GM06990 (cell line): ENCODE results near the gene TMEM156.
"Not testable (repeated sequence)": the region's sequence is repeated elsewhere in the genome, so short reads cannot be mapped to it uniquely, and the experiment has no call there.

Experiments
- DNase-seq: peaks from one replicate; pipeline ENCODE4 v3.0.0-alpha.2; 2011; ENCODE audit not compliant: insufficient read length; ENCODE audit errors: extremely low read depth
- H3K27me3 ChIP-seq: replicated peaks from 2 replicates; pipeline ENCODE4 v1.6.0; 2011; ENCODE audit warnings: low read length; ENCODE audit not compliant: control insufficient read depth, insufficient read depth
- H3K36me3 ChIP-seq: 2 replicates; pipeline ENCODE4 v1.5.1; 2011; ENCODE audit warnings: low read length; ENCODE audit not compliant: control insufficient read depth, insufficient read depth
- H3K4me3 ChIP-seq: replicated peaks from 2 replicates; pipeline ENCODE4 v1.5.1; 2011; ENCODE audit warnings: low read depth, mild to moderate bottlenecking, control low read depth, low read length
- TF ChIP-seq, protein P1 (sequence below): IDR thresholded peaks from 2 replicates; pipeline ENCODE4 v1.5.1; 2011; ENCODE audit warnings: low read length, control low read depth, mild to moderate bottlenecking, inconsistent platforms; ENCODE audit not compliant: insufficient read depth, poor library complexity, severe bottlenecking

TMEM156 gene

GRCh38 chr4:38976308-38976707 is 55.9 kb downstream of the TMEM156 start:
- H3K4me3 ChIP-seq, result no peak overlapping the region
- no peaks in the 10 kb centered on the region for H3K27me3 ChIP-seq
- DNase-seq, result no peak
- TF ChIP-seq, protein P1, sequence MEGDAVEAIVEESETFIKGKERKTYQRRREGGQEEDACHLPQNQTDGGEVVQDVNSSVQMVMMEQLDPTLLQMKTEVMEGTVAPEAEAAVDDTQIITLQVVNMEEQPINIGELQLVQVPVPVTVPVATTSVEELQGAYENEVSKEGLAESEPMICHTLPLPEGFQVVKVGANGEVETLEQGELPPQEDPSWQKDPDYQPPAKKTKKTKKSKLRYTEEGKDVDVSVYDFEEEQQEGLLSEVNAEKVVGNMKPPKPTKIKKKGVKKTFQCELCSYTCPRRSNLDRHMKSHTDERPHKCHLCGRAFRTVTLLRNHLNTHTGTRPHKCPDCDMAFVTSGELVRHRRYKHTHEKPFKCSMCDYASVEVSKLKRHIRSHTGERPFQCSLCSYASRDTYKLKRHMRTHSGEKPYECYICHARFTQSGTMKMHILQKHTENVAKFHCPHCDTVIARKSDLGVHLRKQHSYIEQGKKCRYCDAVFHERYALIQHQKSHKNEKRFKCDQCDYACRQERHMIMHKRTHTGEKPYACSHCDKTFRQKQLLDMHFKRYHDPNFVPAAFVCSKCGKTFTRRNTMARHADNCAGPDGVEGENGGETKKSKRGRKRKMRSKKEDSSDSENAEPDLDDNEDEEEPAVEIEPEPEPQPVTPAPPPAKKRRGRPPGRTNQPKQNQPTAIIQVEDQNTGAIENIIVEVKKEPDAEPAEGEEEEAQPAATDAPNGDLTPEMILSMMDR, result no peak
- peaks cover 6% of the 10 kb centered on the region for H3K36me3 ChIP-seq

GRCh38 chr4:38968668-38969067 is 63.5 kb downstream of the TMEM156 start:
- DNase-seq, result no peak
- TF ChIP-seq, protein P1, result no peak
- Histone ChIP-seq H3K27me3 (no peaks in the 10 kb centered on the region), H3K36me3 (peaks cover 2% of the 10 kb centered on the region), H3K4me3 (no peak overlapping the region)

DNA sequence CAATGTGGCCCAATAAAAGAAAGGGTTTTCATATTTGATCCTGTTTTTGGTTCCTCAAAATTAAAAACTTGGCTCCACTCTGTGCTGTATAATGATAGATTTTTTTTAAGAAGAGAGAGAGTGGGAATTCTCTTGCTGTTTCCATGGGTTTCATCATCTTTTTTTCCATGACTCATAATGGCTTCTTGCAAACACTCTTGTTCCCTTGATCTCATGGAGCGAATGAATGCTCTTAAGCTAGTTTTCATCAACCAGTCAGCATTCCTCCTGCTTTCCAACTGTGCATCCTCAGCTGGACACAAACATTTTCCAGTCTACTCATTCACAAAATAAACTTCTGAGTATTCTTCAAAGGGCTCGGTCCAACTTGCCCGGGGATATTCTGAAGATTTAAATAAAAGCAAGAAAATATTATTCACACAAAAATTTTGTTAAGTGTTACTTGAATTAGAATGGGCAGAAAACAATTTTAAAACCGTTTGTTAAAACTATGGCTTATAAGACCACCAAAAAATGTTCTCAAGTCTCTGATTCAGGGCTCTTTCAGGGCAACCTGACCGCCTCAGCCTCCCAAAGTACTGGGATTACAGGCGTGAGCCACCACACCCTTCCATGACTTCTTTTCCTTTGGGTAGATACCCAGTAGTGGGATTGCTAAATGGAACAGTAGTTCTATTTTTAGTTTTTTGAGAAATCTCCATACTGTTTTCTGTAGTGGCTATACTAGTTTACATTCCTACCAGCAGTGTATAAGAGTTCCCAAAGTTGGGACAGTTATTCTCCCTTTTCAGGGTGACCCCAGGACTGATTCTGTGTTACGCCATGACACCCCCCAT is 64.7 kb downstream of the TMEM156 start:
- TF ChIP-seq, protein P1, result no peak
- Histone ChIP-seq H3K27me3 (no peaks in the 10 kb centered on the region), H3K4me3 (no peak overlapping the region), H3K36me3 (peaks cover 2% of the 10 kb centered on the region)
- no peak for DNase-seq

GRCh38 chr4:38965866-38966265 is 66.3 kb downstream of the TMEM156 start:
- DNase-seq, result no peak
- TF ChIP-seq, protein P1, result no peak
- H3K36me3 ChIP-seq, result peaks cover 2% of the 10 kb centered on the region; the same call in 1 of the 2 replicates

DNA sequence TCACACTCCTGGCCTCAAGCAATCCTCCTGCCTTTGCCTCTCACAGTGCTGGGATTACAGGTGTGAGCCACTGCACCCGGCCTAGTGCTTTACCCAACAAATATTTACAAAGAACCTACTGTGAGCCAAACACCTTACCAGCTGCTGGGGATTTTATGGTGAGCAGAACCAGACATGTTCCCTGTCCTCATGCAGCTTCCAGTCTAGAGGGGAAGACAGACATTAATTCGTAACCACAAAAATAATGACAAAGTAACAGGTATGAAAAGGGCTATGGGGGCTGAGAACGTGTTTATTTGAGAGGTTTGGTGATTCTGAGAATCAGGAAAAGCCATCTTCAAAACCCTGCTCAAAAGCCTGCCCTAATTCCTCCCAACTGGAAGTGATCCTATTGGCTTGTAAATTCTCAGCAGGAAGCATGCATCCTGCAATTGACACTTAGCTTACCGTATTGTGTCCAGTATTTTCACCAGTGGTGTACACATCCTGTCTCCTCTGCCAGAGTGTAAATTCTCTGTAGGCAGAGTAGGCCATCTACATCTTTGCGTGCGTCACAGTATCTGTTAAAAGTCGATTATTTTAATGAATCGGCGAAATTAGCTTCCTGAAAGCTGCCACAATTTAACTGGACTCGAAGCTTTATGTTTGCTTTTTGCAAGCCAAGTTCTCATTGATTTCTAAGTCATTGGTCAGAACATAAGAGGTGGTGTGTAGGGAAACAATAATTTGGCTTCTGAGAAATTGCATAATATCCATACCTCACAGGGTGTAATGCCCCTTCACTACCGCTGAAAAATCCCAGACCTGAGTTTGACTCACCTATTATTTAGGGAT is 67.0 kb downstream of the TMEM156 start:
- TF ChIP-seq, protein P1, result no peak
- H3K27me3 ChIP-seq, result no peaks in the 10 kb centered on the region
- H3K4me3 ChIP-seq, result no peak overlapping the region
- H3K36me3 ChIP-seq, result peaks cover 2% of the 10 kb centered on the region; the same call in 1 of the 2 replicates
- DNase-seq, result no peak

More at GRCh38 chr4:38965866-38966265, 66.3 kb downstream of the TMEM156 start:
- Histone ChIP-seq H3K27me3 (no peaks in the 10 kb centered on the region), H3K4me3 (no peak overlapping the region)

DNA sequence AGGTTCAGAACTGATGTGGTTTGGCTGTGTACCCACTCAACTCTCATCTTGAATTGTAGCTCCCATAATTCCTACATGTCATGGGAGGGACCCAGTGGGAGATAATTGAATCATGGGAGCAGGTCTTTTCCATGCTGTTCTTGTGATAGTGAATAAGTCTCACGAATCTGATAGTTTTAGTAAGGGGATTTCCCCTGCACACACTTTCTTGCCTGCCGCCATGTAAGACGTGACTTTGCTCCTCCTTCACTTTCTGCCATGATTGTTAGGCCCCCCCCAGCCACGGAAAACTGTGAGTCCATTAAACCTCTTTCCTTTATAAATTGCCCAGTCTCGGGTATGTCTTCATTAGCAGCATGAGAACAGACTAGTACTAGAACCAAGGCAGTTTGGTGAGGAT is 73.0 kb downstream of the TMEM156 start:
- H3K4me3 ChIP-seq, DNase-seq, H3K27me3 ChIP-seq, H3K36me3 ChIP-seq: not testable (repeated sequence)
